ENCODE results near the gene ZBTB47.

- TF ChIP-seq, protein P1, sequence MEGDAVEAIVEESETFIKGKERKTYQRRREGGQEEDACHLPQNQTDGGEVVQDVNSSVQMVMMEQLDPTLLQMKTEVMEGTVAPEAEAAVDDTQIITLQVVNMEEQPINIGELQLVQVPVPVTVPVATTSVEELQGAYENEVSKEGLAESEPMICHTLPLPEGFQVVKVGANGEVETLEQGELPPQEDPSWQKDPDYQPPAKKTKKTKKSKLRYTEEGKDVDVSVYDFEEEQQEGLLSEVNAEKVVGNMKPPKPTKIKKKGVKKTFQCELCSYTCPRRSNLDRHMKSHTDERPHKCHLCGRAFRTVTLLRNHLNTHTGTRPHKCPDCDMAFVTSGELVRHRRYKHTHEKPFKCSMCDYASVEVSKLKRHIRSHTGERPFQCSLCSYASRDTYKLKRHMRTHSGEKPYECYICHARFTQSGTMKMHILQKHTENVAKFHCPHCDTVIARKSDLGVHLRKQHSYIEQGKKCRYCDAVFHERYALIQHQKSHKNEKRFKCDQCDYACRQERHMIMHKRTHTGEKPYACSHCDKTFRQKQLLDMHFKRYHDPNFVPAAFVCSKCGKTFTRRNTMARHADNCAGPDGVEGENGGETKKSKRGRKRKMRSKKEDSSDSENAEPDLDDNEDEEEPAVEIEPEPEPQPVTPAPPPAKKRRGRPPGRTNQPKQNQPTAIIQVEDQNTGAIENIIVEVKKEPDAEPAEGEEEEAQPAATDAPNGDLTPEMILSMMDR (IDR thresholded peaks at IDR 0.05 in 2 of 3, conservative IDR thresholded peaks at IDR 0.05 in 1 of 3; ENCODE audit: control insufficient read depth in 2 of 3, extremely low read depth in 1 of 3, insufficient read depth in 1 of 3, low read depth in 3 of 3, low read length in 3 of 3) = no peak
- TF ChIP-seq, protein P2, sequence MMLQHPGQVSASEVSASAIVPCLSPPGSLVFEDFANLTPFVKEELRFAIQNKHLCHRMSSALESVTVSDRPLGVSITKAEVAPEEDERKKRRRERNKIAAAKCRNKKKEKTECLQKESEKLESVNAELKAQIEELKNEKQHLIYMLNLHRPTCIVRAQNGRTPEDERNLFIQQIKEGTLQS (IDR thresholded peaks at IDR 0.05; ENCODE audit: borderline replicate concordance, extremely low read depth, low read depth, low read length) = no peak
- TF ChIP-seq HDAC6 (IDR thresholded peaks at IDR 0.05; ENCODE audit: unreplicated experiment) (no peak), PBX3 (IDR thresholded peaks at IDR 0.05; ENCODE audit: insufficient replicate concordance, low read depth, low read length) (no peak), ATF7 (IDR thresholded peaks at IDR 0.05; ENCODE audit: low read depth) (no peak)
These were observed 52.6 kb downstream of the ZBTB47 start for GRCh38 chr3:42705962-42706585.

All from GM12878 (cell line).